GM12878 (cell line): ENCODE data around the gene TEPSIN. TPM values are rescaled to one million over a fixed set of nuclear protein-coding genes. Genes with fewer than 3 reads are reported as not detected.

Experiments used
- ATAC-seq: fragments of 200-7000 bp; cut with Tn5 transposase; 3 replicates; pipeline ENCODE4 v1.9.1; 2020; ENCODE audit warnings: mild to moderate bottlenecking, moderate library complexity
- BruUV-seq: library from RNA; stranded (reverse); fragments of 400-500 nt; replicated peaks from 2 replicates; lab custom pipeline; 2021; lab: Mats Ljungman, UMichigan
- CTCF ChIA-PET: fragments of 300-600 bp; sonication (Branson Sonifier 250); formaldehyde crosslinking; extraction: SDS; loops from one replicate; lab custom pipeline; 2021; ENCODE audit warnings: inconsistent platforms; lab: Yijun Ruan, JAX
- POLR2A ChIA-PET: fragments of 350-600 bp; formaldehyde crosslinking; extraction: SDS; loops from one replicate; lab custom pipeline; 2021; ENCODE audit warnings: inconsistent platforms; lab: Charles Lee
- RAD21 ChIA-PET: fragments of 300-600 bp; sonication (Branson Sonifier 250); formaldehyde crosslinking; loops from one replicate; lab custom pipeline; 2023; ENCODE audit warnings: antibody characterized with exemption; ENCODE audit not compliant: unreplicated experiment; lab: Charles Lee
- SMC1A ChIA-PET: fragments of 300-600 bp; sonication (Branson Sonifier 250); formaldehyde crosslinking; loops from one replicate; lab custom pipeline; 2023; ENCODE audit not compliant: unreplicated experiment, uncharacterized antibody; lab: Charles Lee
- DNase-seq: peaks from one replicate; pipeline ENCODE4 v3.0.0-alpha.2; 2011; ENCODE audit warnings: low read depth, low spot score
- FAIRE-seq: peaks from 3 replicates; lab custom pipeline; 2011; peaks lifted over from hg19 to GRCh38; lab: Jason Lieb, UNC
- H2AFZ ChIP-seq: 2 replicates; pipeline ENCODE4 v1.6.0; 2011; ENCODE audit warnings: low read depth, low read length, control low read depth; ENCODE audit not compliant: control insufficient read depth
- H3K27ac ChIP-seq: 2 replicates; pipeline ENCODE4 v1.5.1; 2011; ENCODE audit warnings: control low read depth; ENCODE audit not compliant: control insufficient read depth, insufficient read depth
- H3K27me3 ChIP-seq, 2 experiments: replicated peaks in 1 of 2; 2 replicates each; pipeline versions ENCODE4 v1.6.0 to v1.6.1; 2011; ENCODE audit warnings: low read length in 1 of 2; ENCODE audit not compliant: control insufficient read depth in 2 of 2, insufficient read depth in 2 of 2
- H3K36me3 ChIP-seq, 2 experiments: 2 replicates each; pipeline ENCODE4 v1.5.1; 2011; ENCODE audit warnings: low read length in 1 of 2; ENCODE audit not compliant: control insufficient read depth in 2 of 2, insufficient read depth in 2 of 2
- H3K4me1 ChIP-seq: 2 replicates; pipeline ENCODE4 v1.6.1; 2011; ENCODE audit warnings: mild to moderate bottlenecking, low read length, moderate library complexity, mixed read lengths; ENCODE audit not compliant: control insufficient read depth, insufficient read depth
- H3K4me2 ChIP-seq: 2 replicates; pipeline ENCODE4 v1.6.0; 2011; ENCODE audit warnings: control low read depth; ENCODE audit not compliant: control insufficient read depth, insufficient read depth
- H3K4me3 ChIP-seq: fragments of 200-600 bp; sonication (generic); 2 replicates; pipeline ENCODE4 v1.5.1; 2016
- H3K79me2 ChIP-seq: 2 replicates; pipeline ENCODE4 v1.6.0; 2011; ENCODE audit warnings: low read length; ENCODE audit not compliant: control insufficient read depth, insufficient read depth
- H3K9ac ChIP-seq: 2 replicates; pipeline ENCODE4 v1.8.0; 2011; ENCODE audit warnings: low read length, control low read depth, mixed read lengths; ENCODE audit not compliant: control insufficient read depth, insufficient read depth
- H3K9me3 ChIP-seq: replicated peaks from 3 replicates; pipeline ENCODE4 v1.5.1; 2011; ENCODE audit warnings: mild to moderate bottlenecking, low read length; ENCODE audit not compliant: control insufficient read depth, insufficient read depth
- H4K20me1 ChIP-seq: 2 replicates; pipeline ENCODE4 v1.6.0; 2011; ENCODE audit not compliant: control insufficient read depth, insufficient read depth
- BCL11A ChIP-seq: IDR thresholded peaks from 2 replicates; pipeline ENCODE4 v1.6.1; 2011; ENCODE audit warnings: low read depth, low read length
- CBX5 ChIP-seq: sonication (generic); IDR thresholded peaks from 2 replicates; pipeline ENCODE4 v1.6.1; 2016; ENCODE audit warnings: low read depth, moderate library complexity, mild to moderate bottlenecking, inconsistent platforms
- CTCF ChIP-seq, 3 experiments: IDR thresholded peaks in 2 of 3; conservative IDR thresholded peaks in 1 of 3; 2 replicates each; pipeline ENCODE4 v1.5.1; 2011; ENCODE audit warnings: low read depth in 3 of 3, low read length in 3 of 3, mild to moderate bottlenecking in 3 of 3, control low read depth in 2 of 3, moderate library complexity in 2 of 3, inconsistent platforms in 1 of 3, mixed read lengths in 1 of 3; ENCODE audit not compliant: control insufficient read depth in 2 of 3, insufficient read depth in 1 of 3; ENCODE audit errors: extremely low read depth in 1 of 3
- EZH2 ChIP-seq: IDR thresholded peaks from 2 replicates; pipeline ENCODE4 v1.6.1; 2012; ENCODE audit warnings: low read depth, mild to moderate bottlenecking, control low read depth, inconsistent platforms, low read length, borderline replicate concordance; ENCODE audit not compliant: control insufficient read depth
- KDM1A ChIP-seq: fragments of 200-600 bp; sonication (generic); IDR thresholded peaks from 2 replicates; pipeline ENCODE4 v1.6.1; 2016; ENCODE audit warnings: borderline replicate concordance
- KLF5 ChIP-seq: fragments of 450-650 bp; IDR thresholded peaks from 2 replicates; pipeline ENCODE4 v1.6.1; 2014; ENCODE audit warnings: mild to moderate bottlenecking; ENCODE audit not compliant: partially characterized antibody
- MYC ChIP-seq: IDR thresholded peaks from 2 replicates; pipeline ENCODE4 v1.6.1; 2011; ENCODE audit warnings: mild to moderate bottlenecking, low read length, moderate library complexity, inconsistent platforms; ENCODE audit not compliant: insufficient read depth, insufficient replicate concordance, insufficient read length, severe bottlenecking
- NFIC ChIP-seq: IDR thresholded peaks from 2 replicates; pipeline ENCODE4 v1.6.1; 2012; ENCODE audit warnings: low read depth, mild to moderate bottlenecking, inconsistent platforms, low read length, moderate library complexity
- NRF1 ChIP-seq: conservative IDR thresholded peaks from 2 replicates; pipeline ENCODE4 v1.6.1; 2011; ENCODE audit warnings: mild to moderate bottlenecking, low read depth, low read length, improper control_type of control experiment
- SIX5 ChIP-seq: IDR thresholded peaks from 2 replicates; pipeline ENCODE4 v1.6.1; 2011; ENCODE audit warnings: mild to moderate bottlenecking, low read depth, low read length, moderate library complexity; ENCODE audit not compliant: severe bottlenecking
- ZNF207 ChIP-seq: fragments of 450-650 bp; IDR thresholded peaks from 2 replicates; pipeline ENCODE4 v1.6.1; 2014; ENCODE audit warnings: antibody characterized with exemption, mild to moderate bottlenecking, borderline replicate concordance
- ZNF24 ChIP-seq: fragments of 450-650 bp; IDR thresholded peaks from 2 replicates; pipeline ENCODE4 v1.6.1; 2017; ENCODE audit warnings: antibody characterized with exemption, mild to moderate bottlenecking
- ZNF622 ChIP-seq: fragments of 450-650 bp; IDR thresholded peaks from 2 replicates; pipeline ENCODE4 v1.6.1; 2017; ENCODE audit warnings: mild to moderate bottlenecking, inconsistent platforms
- WGBS: methylation state at CpG from one replicate; pipeline ENCODE4 v1.1.6; 2016; ENCODE audit warnings: low lambda C conversion rate; ENCODE audit not compliant: insufficient replicate concordance, insufficient coverage; ENCODE audit errors: missing lambda C conversion rate; 5-methylcytosine and 5-hydroxymethylcytosine counted together
- in situ Hi-C: fragments of 300-500 bp; cut with MboI; formaldehyde crosslinking; loops from 9 replicates; pipeline ENCODE4 v1.14.3; 2018; ENCODE audit warnings: mixed read lengths
- intact Hi-C: fragments of 100-400 bp; cut with micrococcal nuclease; formaldehyde crosslinking; loops from one replicate; pipeline ENCODE4 v1.14.2; 2022; ENCODE audit not compliant: unreplicated experiment
- polyA plus RNA-seq, 11 experiments: library from polyadenylated mRNA; depleted of rRNA in 4 of 11; unstranded in 6 of 11; stranded (reverse) in 5 of 11; fragments of >200 nt; fragmentation: Nextera tagmentation in 4 of 11; fragmentation: Illumina TruSeq in 1 of 11; extraction: Ambion mirVana in 4 of 11; extraction: Trizol in 1 of 11; gene quantifications; 1 replicate in 1 of 11; 2 replicates in 10 of 11; pipeline versions ENCODE4 v1.2.1 to v1.2.3, GENCODE V29; 2011 to 2016; ENCODE audit warnings: inconsistent platforms in 2 of 11, missing spikeins in 2 of 11, low read depth in 1 of 11
- total RNA-seq, 4 experiments: library from RNA; depleted of rRNA in 3 of 4; stranded (reverse); fragments of >200 nt in 3 of 4; fragmentation: Illumina TruSeq in 1 of 4; extraction: Trizol in 1 of 4; gene quantifications; 2 replicates each; pipeline versions ENCODE4 v1.2.1 to v1.2.3, GENCODE V29; 2013 to 2021

Gene TEPSIN
- total and polyA plus RNA-seq, 10 of the 15 experiments (the other 5 are each of a cell fraction or from before 2014, with no cell fraction given) = 0.87 to 36.7 (median 5.3) TPM

- intact Hi-C loops = no loop called here
- DNase-seq = no peak
- Histone ChIP-seq H2AFZ (no peak overlapping the region), H3K4me2 (no peak overlapping the region), H3K27me3 (no peaks in the 10 kb centered on the region), H3K36me3 (no peaks in the 10 kb centered on the region; a peak in 2 of 4 replicates), H4K20me1 (no peaks in the 10 kb centered on the region), H3K27ac (no peak overlapping the region), H3K9me3 (no peaks in the 10 kb centered on the region), H3K4me3 (no peak overlapping the region), H3K4me1 (peaks cover 3% of the 10 kb centered on the region; the same call in 1 of the 2 replicates), H3K9ac (no peak overlapping the region), H3K79me2 (no peaks in the 10 kb centered on the region)
- ChIA-PET RAD21 (no interaction called here), CTCF (no interaction called here), SMC1A (no interaction called here), POLR2A (no interaction called here)
- 94% methylated on average over 7 of the region's 7 CpGs for WGBS
- in situ Hi-C loops = no loop called here
- no peak for ATAC-seq
- TF ChIP-seq MYC = no peak
- TF ChIP-seq KDM1A = no peak
- TF ChIP-seq KLF5 = no peak
- no peak for TF ChIP-seq BCL11A
- no peak for TF ChIP-seq CBX5
- TF ChIP-seq SIX5 = no peak
- no peak for TF ChIP-seq ZNF24
- no peak for TF ChIP-seq ZNF207
- no peak for TF ChIP-seq NRF1
- TF ChIP-seq EZH2 = no peak
- no peak for TF ChIP-seq ZNF622
- no peak for TF ChIP-seq CTCF (IDR thresholded peaks at IDR 0.05 in 2 of 3, conservative IDR thresholded peaks at IDR 0.05 in 1 of 3; ENCODE audit: control insufficient read depth in 2 of 3, extremely low read depth in 1 of 3, insufficient read depth in 1 of 3, low read depth in 3 of 3, low read length in 3 of 3)
- no peak for TF ChIP-seq NFIC
- no TSS peak for BruUV-seq
- FAIRE-seq = no peak
Measured at GRCh38 chr17:81189016-81189415, 49.8 kb downstream of the TEPSIN start.
